Panc1 (cell line): ENCODE measurements around the gene MLYCD. TPM values are rescaled to one million over a fixed set of nuclear protein-coding genes. Genes with fewer than 3 reads are reported as not detected.
A peak's percentile ranks its signal among the peaks of the same experiment; 100 is the strongest.

Source experiments
- ATAC-seq: fragments of 200-7000 bp; cut with Tn5 transposase; 2 replicates; pipeline ENCODE4 v1.9.1; 2020; ENCODE audit warnings: mild to moderate bottlenecking, moderate library complexity
- BruUV-seq: library from RNA; stranded (reverse); fragments of 400-500 nt; replicated peaks from 2 replicates; lab custom pipeline; 2021; lab: Mats Ljungman, UMichigan
- CTCF ChIA-PET: fragments of 300-600 bp; sonication (Branson Sonifier 250); formaldehyde crosslinking; loops from one replicate; lab custom pipeline; 2022; ENCODE audit warnings: antibody characterized with exemption; lab: Charles Lee
- POLR2A ChIA-PET: fragments of 300-600 bp; sonication (Branson Sonifier 250); formaldehyde crosslinking; loops from one replicate; lab custom pipeline; 2022; ENCODE audit warnings: antibody characterized with exemption; lab: Charles Lee
- DNase-seq: peaks from one replicate; pipeline ENCODE4 v3.0.0-alpha.2; 2010; ENCODE audit warnings: low read depth, low spot score
- H3K27ac ChIP-seq: 2 replicates; pipeline ENCODE4 v1.5.1; 2011; ENCODE audit warnings: mild to moderate bottlenecking, low read length, inconsistent platforms
- H3K27me3 ChIP-seq: fragments of 200-500 bp; sonication (Bioruptor generic); 2 replicates; pipeline ENCODE4 v1.6.0; 2014; ENCODE audit warnings: low read length, inconsistent platforms; ENCODE audit not compliant: control insufficient read depth, insufficient read depth
- H3K36me3 ChIP-seq: fragments of 200-500 bp; sonication (Bioruptor generic); 2 replicates; pipeline ENCODE4 v1.5.1; 2014; ENCODE audit warnings: inconsistent platforms, mild to moderate bottlenecking, low read length, moderate library complexity; ENCODE audit not compliant: control insufficient read depth, insufficient read depth
- H3K4me1 ChIP-seq: 2 replicates; pipeline ENCODE4 v1.5.1; 2011; ENCODE audit warnings: inconsistent platforms, mild to moderate bottlenecking, low read length, moderate library complexity; ENCODE audit not compliant: control insufficient read depth, insufficient read depth
- H3K4me3 ChIP-seq, 2 experiments: 2 replicates each; pipeline ENCODE4 v1.5.1; 2011 to 2012; ENCODE audit warnings: low read depth in 2 of 2, low read length in 2 of 2, mild to moderate bottlenecking in 2 of 2, inconsistent platforms in 1 of 2, moderate library complexity in 1 of 2
- H3K9me3 ChIP-seq: fragments of 200-500 bp; sonication (Bioruptor generic); 2 replicates; pipeline ENCODE4 v1.5.1; 2014; ENCODE audit warnings: low read depth, mild to moderate bottlenecking, inconsistent platforms, low read length, moderate library complexity; ENCODE audit not compliant: control insufficient read depth, insufficient read depth
- CTCF ChIP-seq: fragments of 450-650 bp; IDR thresholded peaks from 2 replicates; pipeline ENCODE4 v1.5.1; 2017; ENCODE audit warnings: mild to moderate bottlenecking
- POLR2AphosphoS5 ChIP-seq: IDR thresholded peaks from 2 replicates; pipeline ENCODE4 v1.6.1; 2012; ENCODE audit warnings: mild to moderate bottlenecking, low read depth, low read length, moderate library complexity
- REST ChIP-seq, 2 experiments: IDR thresholded peaks; 2 replicates each; pipeline ENCODE4 v1.6.1; 2011 to 2012; ENCODE audit warnings: low read depth in 2 of 2, control low read depth in 1 of 2, low read length in 1 of 2, mild to moderate bottlenecking in 1 of 2, moderate library complexity in 1 of 2; ENCODE audit not compliant: insufficient read depth in 1 of 2
- SIN3A ChIP-seq: IDR thresholded peaks from 2 replicates; pipeline ENCODE4 v1.6.1; 2012; ENCODE audit warnings: low read depth, mild to moderate bottlenecking, low read length, moderate library complexity, borderline replicate concordance; ENCODE audit not compliant: insufficient read depth
- TCF7L2 ChIP-seq: IDR thresholded peaks from 2 replicates; pipeline ENCODE4 v1.6.1; 2011; ENCODE audit warnings: mild to moderate bottlenecking, low read depth, low read length, inconsistent platforms
- in situ Hi-C: cut with HindIII; loops from 2 replicates; pipeline ENCODE4 v1.10.0; 2016; ENCODE audit warnings: low sequenced_read_pairs, low pct_unique_long_range_greater_than_20kb
- intact Hi-C: fragments of 100-400 bp; cut with micrococcal nuclease; formaldehyde crosslinking; loops from one replicate; pipeline ENCODE4 v1.10.0; 2022; ENCODE audit not compliant: unreplicated experiment
- total RNA-seq: library from RNA; stranded (reverse); gene quantifications from one replicate; pipeline ENCODE4 v1.2.1, GENCODE V29; 2021; ENCODE audit not compliant: unreplicated experiment

Gene MLYCD
- total RNA-seq, 1 experiment from 2014 or later, result 2.2 TPM

GRCh38 chr16:83899978-83900377, 1.1 kb downstream of the MLYCD start:
- H3K36me3 ChIP-seq, result no peaks in the 10 kb centered on the region; the same call in 1 of the 2 replicates
- H3K4me3 ChIP-seq, result peak overlapping the region; percentile 56 to 61
- DNase-seq, result no peak
- no TSS peak for BruUV-seq
- POLR2A ChIA-PET, result no interaction called here
- in situ Hi-C loops, result no loop called here
- peaks cover 2% of the 10 kb centered on the region; the same call in 1 of the 2 replicates for H3K4me1 ChIP-seq
- CTCF ChIA-PET, result no interaction called here
- TF ChIP-seq SIN3A (no peak), POLR2AphosphoS5 (no peak), CTCF (no peak), REST (IDR thresholded peaks at IDR 0.05; ENCODE audit: insufficient read depth in 1 of 2, low read depth in 2 of 2, low read length in 1 of 2) (no peak), TCF7L2 (no peak)
- no peak for ATAC-seq
- no peaks in the 10 kb centered on the region for H3K27me3 ChIP-seq
- H3K9me3 ChIP-seq, result no peaks in the 10 kb centered on the region
- intact Hi-C loops, result no loop called here
- peak overlapping the region; percentile 61; the same call in 1 of the 2 replicates for H3K27ac ChIP-seq

- TF ChIP-seq REST (IDR thresholded peaks at IDR 0.05; ENCODE audit: insufficient read depth in 1 of 2, low read depth in 2 of 2, low read length in 1 of 2), result no peak
- no peak for TF ChIP-seq POLR2AphosphoS5
- TF ChIP-seq SIN3A, result no peak
- no peak for TF ChIP-seq TCF7L2
- no peak for TF ChIP-seq CTCF
- ChIA-PET POLR2A (no interaction called here), CTCF (no interaction called here)
- Histone ChIP-seq H3K36me3 (no peaks in the 10 kb centered on the region; the same call in 1 of the 2 replicates), H3K27me3 (no peaks in the 10 kb centered on the region), H3K4me3 (no peak overlapping the region), H3K4me1 (peaks cover 2% of the 10 kb centered on the region; the same call in 1 of the 2 replicates), H3K9me3 (no peaks in the 10 kb centered on the region), H3K27ac (no peak overlapping the region)
- BruUV-seq, result no TSS peak
- intact Hi-C loops, result no loop called here
- no peak for ATAC-seq
- in situ Hi-C loops, result no loop called here
- DNase-seq, result no peak
These were observed 1.7 kb downstream of the MLYCD start for GRCh38 chr16:83900571-83900970.
